Sigmoid colon (tissue), 7 donors: Measurements from ENCODE around the gene LFNG. TPM values are rescaled to one million over a fixed set of nuclear protein-coding genes. Genes with fewer than 3 reads are reported as not detected.
A peak's percentile ranks its signal among the peaks of the same experiment; 100 is the strongest.

Experiments used
- DNase-seq: peaks from one replicate; pipeline ENCODE4 v3.0.0-alpha.2; 2019
- H3K27ac ChIP-seq, 4 donors: fragments of 200-600 bp; sonication (generic); one replicate each; pipeline ENCODE4 v1.5.1; 2016 to 2019; ENCODE audit warnings: mild to moderate bottlenecking in 1 of 4
- H3K27me3 ChIP-seq, 3 donors: fragments of 200-600 bp; sonication (generic); one replicate each; pipeline ENCODE4 v1.5.1; 2019; ENCODE audit warnings: mild to moderate bottlenecking in 1 of 3
- H3K36me3 ChIP-seq, 4 donors: fragments of 200-600 bp; sonication (generic); one replicate each; pipeline ENCODE4 v1.5.1; 2016 to 2019
- H3K4me1 ChIP-seq, 4 donors: fragments of 200-600 bp; sonication (generic); one replicate each; pipeline ENCODE4 v1.5.1; 2017 to 2019
- H3K4me3 ChIP-seq, 4 donors: fragments of 200-600 bp; sonication (generic); one replicate each; pipeline ENCODE4 v1.5.1; 2017 to 2019; ENCODE audit warnings: mild to moderate bottlenecking in 2 of 4, moderate library complexity in 1 of 4
- H3K9me3 ChIP-seq, 4 donors: fragments of 200-600 bp in 3 of 4; sonication (generic) in 3 of 4; one replicate each; pipeline versions ENCODE4 v1.5.1 to v1.6.1; 2013 to 2019
- EP300 ChIP-seq, 4 donors: sonication (generic); formaldehyde crosslinking; IDR thresholded peaks; one replicate each; pipeline ENCODE4 v1.6.1; 2017; ENCODE audit warnings: antibody characterized with exemption in 4 of 4
- POLR2A ChIP-seq, 2 donors: fragments of 450-650 bp; IDR thresholded peaks; one replicate each; pipeline ENCODE4 v1.6.1; 2016; ENCODE audit warnings: antibody characterized with exemption in 2 of 2, mild to moderate bottlenecking in 2 of 2, moderate library complexity in 2 of 2
- POLR2AphosphoS5 ChIP-seq, 4 donors: sonication (generic); formaldehyde crosslinking; IDR thresholded peaks; one replicate each; pipeline ENCODE4 v1.6.1; 2017; ENCODE audit warnings: antibody characterized with exemption in 4 of 4
- WGBS, 2 donors: extraction: QIAGEN DNeasy Blood & Tissue Kit; methylation state at CpG; one replicate each; pipeline ENCODE4 v1.1.7; 2013; 5-methylcytosine and 5-hydroxymethylcytosine counted together
- intact Hi-C: fragments of 100-400 bp; cut with DNase I; formaldehyde crosslinking; loops from one replicate; pipeline ENCODE4 v1.15.1; 2023
- polyA plus RNA-seq, 3 donors: library from polyadenylated mRNA; stranded (reverse); fragments of 200-250 nt; gene quantifications; one replicate each; pipeline ENCODE4 v1.2.3, GENCODE V29; 2013
- total RNA-seq, 4 donors: library from RNA; depleted of rRNA; stranded (reverse); fragments of >200 nt; gene quantifications; one replicate each; pipeline ENCODE4 v1.1.0, GENCODE V29; 2016
- TF ChIP-seq, protein P1 (sequence below), 4 experiments: fragments of 450-650 bp in 3 of 4; fragments of 200-600 bp in 1 of 4; IDR thresholded peaks; one replicate each; pipeline ENCODE4 v1.5.1; 2016 to 2019; ENCODE audit warnings: antibody characterized with exemption in 4 of 4, mild to moderate bottlenecking in 3 of 4, moderate library complexity in 2 of 4
- donor health status: healthy with polysubstance abuse.
- donor health status: Bipolar disorder and iron deficiency.
- donor health status: healthy.

Gene LFNG
- total and polyA plus RNA-seq, 7 donors: 1.8 to 34.5 (median 5.8) TPM

DNA sequence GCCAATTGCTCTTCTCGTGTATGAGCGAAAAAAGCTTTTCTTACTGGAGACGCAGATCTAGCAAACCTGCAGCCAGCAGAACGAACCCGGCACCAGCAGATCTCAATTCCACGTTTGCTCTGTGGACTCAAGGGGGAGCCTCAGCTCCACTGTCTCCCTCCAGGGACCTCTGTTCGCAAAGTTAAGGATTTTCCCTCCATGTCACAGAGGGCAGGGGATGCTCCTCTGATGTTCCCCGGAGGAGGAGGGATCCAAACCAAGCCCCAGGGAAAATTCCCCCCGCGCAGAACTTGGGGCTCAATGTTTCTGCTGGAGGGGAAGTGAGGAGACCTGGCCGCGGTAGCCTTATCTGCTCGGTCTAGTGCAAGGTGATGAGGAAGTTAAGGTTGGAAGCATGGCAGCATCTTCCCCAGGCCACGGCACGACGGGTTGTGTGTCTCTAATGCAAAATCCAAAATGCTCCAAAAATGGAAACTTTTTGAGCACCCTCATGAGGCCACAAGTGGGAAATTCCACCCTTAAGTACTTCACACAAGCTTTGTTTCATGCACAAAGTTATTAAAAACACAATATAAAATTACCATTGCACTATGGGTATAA, 48.2 kb downstream of the LFNG start:
- TF ChIP-seq, protein P1, sequence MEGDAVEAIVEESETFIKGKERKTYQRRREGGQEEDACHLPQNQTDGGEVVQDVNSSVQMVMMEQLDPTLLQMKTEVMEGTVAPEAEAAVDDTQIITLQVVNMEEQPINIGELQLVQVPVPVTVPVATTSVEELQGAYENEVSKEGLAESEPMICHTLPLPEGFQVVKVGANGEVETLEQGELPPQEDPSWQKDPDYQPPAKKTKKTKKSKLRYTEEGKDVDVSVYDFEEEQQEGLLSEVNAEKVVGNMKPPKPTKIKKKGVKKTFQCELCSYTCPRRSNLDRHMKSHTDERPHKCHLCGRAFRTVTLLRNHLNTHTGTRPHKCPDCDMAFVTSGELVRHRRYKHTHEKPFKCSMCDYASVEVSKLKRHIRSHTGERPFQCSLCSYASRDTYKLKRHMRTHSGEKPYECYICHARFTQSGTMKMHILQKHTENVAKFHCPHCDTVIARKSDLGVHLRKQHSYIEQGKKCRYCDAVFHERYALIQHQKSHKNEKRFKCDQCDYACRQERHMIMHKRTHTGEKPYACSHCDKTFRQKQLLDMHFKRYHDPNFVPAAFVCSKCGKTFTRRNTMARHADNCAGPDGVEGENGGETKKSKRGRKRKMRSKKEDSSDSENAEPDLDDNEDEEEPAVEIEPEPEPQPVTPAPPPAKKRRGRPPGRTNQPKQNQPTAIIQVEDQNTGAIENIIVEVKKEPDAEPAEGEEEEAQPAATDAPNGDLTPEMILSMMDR (IDR thresholded peaks at IDR 0.05): peak in 2 of 4 experiments; percentile 24 to 35
- no peak for TF ChIP-seq POLR2A (IDR thresholded peaks at IDR 0.05)
- no peaks in the 10 kb centered on the region for H3K9me3 ChIP-seq
- DNase-seq: no peak
- H3K27ac ChIP-seq: no peak overlapping the region
- peaks cover 0 to 12% (median 6%) of the 10 kb centered on the region in 4 donors for H3K4me1 ChIP-seq
- peaks cover 0 to 16% (median 0%) of the 10 kb centered on the region in 4 donors for H3K36me3 ChIP-seq
- intact Hi-C loops: no loop called here
- WGBS, 2 donors: 46 to 74% methylated on average over 16 of the region's 16 CpGs
- no peaks in the 10 kb centered on the region for H3K27me3 ChIP-seq
- no peak overlapping the region for H3K4me3 ChIP-seq

DNA sequence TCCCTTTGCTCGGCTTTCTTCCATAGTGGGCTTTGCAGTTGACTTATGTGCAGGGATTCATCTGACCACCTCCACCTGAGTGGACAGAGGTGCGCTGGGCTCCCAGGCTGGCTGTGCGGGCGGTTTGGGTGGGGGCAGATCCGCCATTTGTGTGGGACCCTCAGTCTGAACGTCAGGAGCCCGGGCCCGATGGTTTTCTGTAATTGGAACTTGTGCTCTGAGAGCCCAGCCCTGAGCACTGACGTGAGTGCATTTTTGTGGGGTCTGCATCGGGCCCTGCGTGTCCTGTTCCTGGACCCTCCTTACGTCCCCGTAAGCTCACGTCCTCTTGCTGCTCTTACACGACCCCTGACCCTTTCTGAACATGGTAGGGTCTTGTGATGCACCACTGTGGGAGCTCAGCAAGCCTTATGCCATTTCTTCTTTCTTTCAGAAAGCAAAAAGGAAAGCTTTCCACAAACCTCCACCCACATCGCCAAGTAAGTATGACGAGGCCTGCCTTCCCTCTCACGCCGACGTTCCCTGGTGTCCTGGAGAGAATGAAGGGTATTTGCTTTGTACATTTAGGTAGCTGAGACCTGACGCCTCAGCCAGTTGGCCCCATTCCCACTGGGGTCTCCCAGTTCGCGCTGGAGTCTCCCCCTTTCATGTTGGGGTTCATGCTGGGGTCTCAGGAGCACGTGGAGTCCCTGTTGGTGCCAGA, 49.1 kb downstream of the LFNG start:
- Histone ChIP-seq H3K4me1 (peaks cover 0 to 12% (median 6%) of the 10 kb centered on the region in 4 donors), H3K4me3 (no peak overlapping the region), H3K27ac (no peak overlapping the region), H3K36me3 (peaks cover 0 to 23% (median 0%) of the 10 kb centered on the region in 4 donors), H3K9me3 (no peaks in the 10 kb centered on the region), H3K27me3 (no peaks in the 10 kb centered on the region)
- TF ChIP-seq, protein P1 (IDR thresholded peaks at IDR 0.05): no peak
- TF ChIP-seq POLR2AphosphoS5 (IDR thresholded peaks at IDR 0.05): no peak
- TF ChIP-seq EP300 (IDR thresholded peaks at IDR 0.05): no peak
- TF ChIP-seq POLR2A (IDR thresholded peaks at IDR 0.05): no peak
- intact Hi-C loops: no loop called here
- no peak for DNase-seq
- 95 to 96% methylated on average over 24 of the region's 24 CpGs for WGBS, 2 donors

DNA sequence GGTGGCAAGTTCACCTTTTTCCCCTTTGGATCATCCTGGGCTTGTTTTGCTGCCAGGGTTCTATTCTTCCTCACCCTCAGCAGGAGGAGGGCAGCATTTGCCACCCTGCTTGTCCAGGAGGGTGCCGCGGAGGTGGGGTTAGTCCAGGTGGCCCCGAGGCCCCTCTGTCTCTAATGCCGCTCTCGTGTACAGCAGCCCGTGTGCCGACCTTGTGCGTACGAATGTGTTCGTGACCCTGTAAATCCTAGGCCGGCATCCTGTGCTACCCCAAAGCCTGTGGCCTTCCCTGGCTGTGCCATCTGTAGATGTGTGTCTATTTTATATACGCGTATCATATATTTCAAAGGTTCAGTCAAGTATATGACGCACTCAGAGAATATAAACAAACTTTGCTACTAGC, 49.8 kb downstream of the LFNG start:
- Histone ChIP-seq H3K9me3 (no peaks in the 10 kb centered on the region), H3K27ac (no peak overlapping the region), H3K4me1 (peaks cover 0 to 12% (median 6%) of the 10 kb centered on the region in 4 donors), H3K27me3 (no peaks in the 10 kb centered on the region), H3K36me3 (peaks cover 0 to 30% (median 5%) of the 10 kb centered on the region in 4 donors), H3K4me3 (no peak overlapping the region)
- intact Hi-C loops: no loop called here
- WGBS, 2 donors: 95 to 96% methylated on average over 14 of the region's 14 CpGs
- DNase-seq: no peak
- TF ChIP-seq POLR2A (IDR thresholded peaks at IDR 0.05): no peak
- TF ChIP-seq, protein P1 (IDR thresholded peaks at IDR 0.05): no peak
- TF ChIP-seq POLR2AphosphoS5 (IDR thresholded peaks at IDR 0.05): no peak
- TF ChIP-seq EP300 (IDR thresholded peaks at IDR 0.05): no peak

DNA sequence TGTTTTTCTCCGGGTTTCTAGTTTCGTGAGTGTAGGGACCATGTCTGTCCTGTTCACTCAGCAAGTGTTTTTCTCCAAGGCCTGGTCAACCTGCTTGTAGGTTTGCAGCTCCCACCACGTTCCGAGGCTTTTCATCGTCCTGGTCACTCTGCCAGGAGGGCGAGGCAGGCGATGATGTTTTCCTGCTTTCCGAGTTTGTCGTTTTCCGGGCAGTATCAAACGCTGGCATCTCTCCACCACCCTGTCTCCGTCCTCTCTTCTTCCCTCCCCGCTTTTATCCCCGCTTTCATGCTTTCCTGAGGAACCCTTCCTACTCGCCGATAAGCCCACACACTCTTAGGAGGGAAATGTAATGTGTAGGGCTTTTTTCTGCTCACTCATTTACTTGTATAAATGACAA, 50.4 kb downstream of the LFNG start:
- H3K9me3 ChIP-seq: no peaks in the 10 kb centered on the region
- no peak for DNase-seq
- H3K4me3 ChIP-seq: no peak overlapping the region
- H3K27me3 ChIP-seq: no peaks in the 10 kb centered on the region
- H3K4me1 ChIP-seq: peaks cover 0 to 12% (median 6%) of the 10 kb centered on the region in 4 donors
- H3K36me3 ChIP-seq: peaks cover 0 to 36% (median 7%) of the 10 kb centered on the region in 4 donors
- 79 to 89% methylated on average over 16 of the region's 16 CpGs for WGBS, 2 donors
- intact Hi-C loops: no loop called here
- H3K27ac ChIP-seq: no peak overlapping the region
- TF ChIP-seq POLR2AphosphoS5 (IDR thresholded peaks at IDR 0.05) (no peak), POLR2A (IDR thresholded peaks at IDR 0.05) (no peak), EP300 (IDR thresholded peaks at IDR 0.05) (no peak)
- TF ChIP-seq, protein P1 (IDR thresholded peaks at IDR 0.05): no peak
